WTC11 (cell line): ENCODE data around the gene ZNF688. TPM values are rescaled to one million over a fixed set of nuclear protein-coding genes. Genes with fewer than 3 reads are reported as not detected.
A peak's percentile ranks its signal among the peaks of the same experiment; 100 is the strongest.

Experiments used
- ATAC-seq: fragments of 200-7000 bp; cut with Tn5 transposase; 2 replicates; pipeline ENCODE4 v1.10.0; 2021; ENCODE audit warnings: mild to moderate bottlenecking, moderate library complexity
- CTCF ChIA-PET: fragments of 300-600 bp; sonication (Branson Sonifier 250); formaldehyde crosslinking; loops from one replicate; lab custom pipeline; 2021; ENCODE audit warnings: antibody characterized with exemption; lab: Charles Lee
- POLR2A ChIA-PET: fragments of 350-600 bp; sonication (Branson Sonifier 250); formaldehyde crosslinking; loops from one replicate; lab custom pipeline; 2021; ENCODE audit warnings: antibody characterized with exemption; lab: Charles Lee
- DNase-seq: peaks from one replicate; pipeline ENCODE4 v3.0.0; 2021; ENCODE audit warnings: low spot score
- H3K27ac Mint-ChIP-seq: 2 replicates; pipeline ENCODE4 v1.8.0; 2021; ENCODE audit warnings: mixed read lengths
- H3K27me3 Mint-ChIP-seq: 2 replicates; pipeline ENCODE4 v1.8.0; 2021; ENCODE audit warnings: low read depth, mild to moderate bottlenecking, moderate library complexity, mixed read lengths
- H3K36me3 Mint-ChIP-seq: 2 replicates; pipeline ENCODE4 v1.8.0; 2021; ENCODE audit warnings: mixed read lengths
- H3K4me1 Mint-ChIP-seq: 2 replicates; pipeline ENCODE4 v1.8.0; 2022; ENCODE audit warnings: mixed read lengths
- H3K4me3 Mint-ChIP-seq: 2 replicates; pipeline ENCODE4 v1.8.0; 2021; ENCODE audit warnings: mild to moderate bottlenecking, moderate library complexity, mixed read lengths
- H3K9me3 Mint-ChIP-seq: 2 replicates; pipeline ENCODE4 v1.8.0; 2021; ENCODE audit warnings: mixed read lengths
- CREM ChIP-seq: sonication (generic); formaldehyde crosslinking; IDR thresholded peaks from 2 replicates; pipeline ENCODE4 v1.8.1; 2022; ENCODE audit warnings: mild to moderate bottlenecking, missing genetic modification reagents, moderate library complexity
- ESRRA ChIP-seq: sonication (generic); formaldehyde crosslinking; IDR thresholded peaks from 2 replicates; pipeline ENCODE4 v1.8.1; 2022; ENCODE audit warnings: mild to moderate bottlenecking, missing genetic modification reagents, borderline replicate concordance
- NFE2L1 ChIP-seq: sonication (generic); formaldehyde crosslinking; IDR thresholded peaks from 2 replicates; pipeline ENCODE4 v1.8.1; 2023; ENCODE audit warnings: missing genetic modification reagents
- NFYB ChIP-seq: sonication (generic); formaldehyde crosslinking; conservative IDR thresholded peaks from 2 replicates; pipeline ENCODE4 v1.8.0; 2022; ENCODE audit warnings: low read depth, missing genetic modification reagents
- OVOL2 ChIP-seq: fragments of 250-450 bp; sonication (Bioruptor Pico); IDR thresholded peaks from 2 replicates; pipeline ENCODE4 v1.9.0; 2021; ENCODE audit warnings: mild to moderate bottlenecking, borderline replicate concordance
- SP1 ChIP-seq: sonication (generic); formaldehyde crosslinking; conservative IDR thresholded peaks from 2 replicates; pipeline ENCODE4 v1.8.1; 2022; ENCODE audit warnings: missing genetic modification reagents
- STAT6 ChIP-seq: sonication (generic); formaldehyde crosslinking; conservative IDR thresholded peaks from 2 replicates; pipeline ENCODE4 v1.8.1; 2023; ENCODE audit warnings: mild to moderate bottlenecking, low read depth, missing genetic modification reagents, moderate library complexity
- USF2 ChIP-seq: sonication (generic); formaldehyde crosslinking; IDR thresholded peaks from 2 replicates; pipeline ENCODE4 v1.8.1; 2023; ENCODE audit warnings: mild to moderate bottlenecking, missing genetic modification reagents, moderate library complexity
- ZNF121 ChIP-seq: sonication (generic); formaldehyde crosslinking; IDR thresholded peaks from 2 replicates; pipeline ENCODE4 v1.8.0; 2023; ENCODE audit warnings: missing genetic modification reagents
- ZNF263 ChIP-seq: sonication (generic); formaldehyde crosslinking; IDR thresholded peaks from 2 replicates; pipeline ENCODE4 v1.8.1; 2022; ENCODE audit warnings: low read depth, mild to moderate bottlenecking, moderate library complexity, missing genetic modification reagents
- ZNF317 ChIP-seq: sonication (generic); formaldehyde crosslinking; IDR thresholded peaks from 2 replicates; pipeline ENCODE4 v1.8.1; 2023; ENCODE audit warnings: low read depth, mild to moderate bottlenecking, moderate library complexity, missing genetic modification reagents, borderline replicate concordance
- ZNF416 ChIP-seq: fragments of 250-450 bp; sonication (Bioruptor Pico); IDR thresholded peaks from 2 replicates; pipeline ENCODE4 v1.9.0; 2021; ENCODE audit warnings: mild to moderate bottlenecking, inconsistent platforms
- total RNA-seq: library from RNA; stranded (reverse); gene quantifications from 3 replicates; pipeline ENCODE4 v1.2.3, GENCODE V29; 2021
- TF ChIP-seq, protein P1 (sequence below): sonication (generic); formaldehyde crosslinking; IDR thresholded peaks from 2 replicates; pipeline ENCODE4 v1.8.1; 2022; ENCODE audit warnings: low read depth, mild to moderate bottlenecking, moderate library complexity, missing genetic modification reagents, borderline replicate concordance
- TF ChIP-seq, protein P2 (sequence below): sonication (generic); formaldehyde crosslinking; IDR thresholded peaks from 2 replicates; pipeline ENCODE4 v1.8.1; 2022; ENCODE audit warnings: mild to moderate bottlenecking, missing genetic modification reagents, moderate library complexity, borderline replicate concordance
- TF ChIP-seq, protein P3 (sequence below): sonication (generic); formaldehyde crosslinking; IDR thresholded peaks from 2 replicates; pipeline ENCODE4 v1.8.1; 2023; ENCODE audit warnings: mild to moderate bottlenecking, missing genetic modification reagents, borderline replicate concordance

ZNF688 gene
- total RNA-seq, 1 experiment from 2014 or later: 4.2 TPM

GRCh38 chr16:30562021-30562420 lies 9.5 kb downstream of the ZNF688 start:
- Mint-ChIP-seq H3K9me3 (no peaks in the 10 kb centered on the region), H3K36me3 (no peaks in the 10 kb centered on the region), H3K27ac (no peak overlapping the region), H3K4me1 (peaks cover 19% of the 10 kb centered on the region), H3K27me3 (peaks cover 21% of the 10 kb centered on the region), H3K4me3 (peak overlapping the region; percentile 71)
- no peak for TF ChIP-seq ZNF263 (CRISPR knock-in tag)
- no peak for TF ChIP-seq ZNF121
- TF ChIP-seq CREM (CRISPR knock-in tag): no peak
- TF ChIP-seq ZNF416 (CRISPR knock-in tag): no peak
- TF ChIP-seq, protein P1, sequence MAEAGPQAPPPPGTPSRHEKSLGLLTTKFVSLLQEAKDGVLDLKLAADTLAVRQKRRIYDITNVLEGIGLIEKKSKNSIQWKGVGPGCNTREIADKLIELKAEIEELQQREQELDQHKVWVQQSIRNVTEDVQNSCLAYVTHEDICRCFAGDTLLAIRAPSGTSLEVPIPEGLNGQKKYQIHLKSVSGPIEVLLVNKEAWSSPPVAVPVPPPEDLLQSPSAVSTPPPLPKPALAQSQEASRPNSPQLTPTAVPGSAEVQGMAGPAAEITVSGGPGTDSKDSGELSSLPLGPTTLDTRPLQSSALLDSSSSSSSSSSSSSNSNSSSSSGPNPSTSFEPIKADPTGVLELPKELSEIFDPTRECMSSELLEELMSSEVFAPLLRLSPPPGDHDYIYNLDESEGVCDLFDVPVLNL (CRISPR knock-in tag): no peak
- TF ChIP-seq NFE2L1 (CRISPR knock-in tag): no peak
- TF ChIP-seq, protein P2, sequence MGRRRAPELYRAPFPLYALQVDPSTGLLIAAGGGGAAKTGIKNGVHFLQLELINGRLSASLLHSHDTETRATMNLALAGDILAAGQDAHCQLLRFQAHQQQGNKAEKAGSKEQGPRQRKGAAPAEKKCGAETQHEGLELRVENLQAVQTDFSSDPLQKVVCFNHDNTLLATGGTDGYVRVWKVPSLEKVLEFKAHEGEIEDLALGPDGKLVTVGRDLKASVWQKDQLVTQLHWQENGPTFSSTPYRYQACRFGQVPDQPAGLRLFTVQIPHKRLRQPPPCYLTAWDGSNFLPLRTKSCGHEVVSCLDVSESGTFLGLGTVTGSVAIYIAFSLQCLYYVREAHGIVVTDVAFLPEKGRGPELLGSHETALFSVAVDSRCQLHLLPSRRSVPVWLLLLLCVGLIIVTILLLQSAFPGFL (CRISPR knock-in tag): no peak
- no peak for TF ChIP-seq ZNF317 (CRISPR knock-in tag)
- TF ChIP-seq, protein P3, sequence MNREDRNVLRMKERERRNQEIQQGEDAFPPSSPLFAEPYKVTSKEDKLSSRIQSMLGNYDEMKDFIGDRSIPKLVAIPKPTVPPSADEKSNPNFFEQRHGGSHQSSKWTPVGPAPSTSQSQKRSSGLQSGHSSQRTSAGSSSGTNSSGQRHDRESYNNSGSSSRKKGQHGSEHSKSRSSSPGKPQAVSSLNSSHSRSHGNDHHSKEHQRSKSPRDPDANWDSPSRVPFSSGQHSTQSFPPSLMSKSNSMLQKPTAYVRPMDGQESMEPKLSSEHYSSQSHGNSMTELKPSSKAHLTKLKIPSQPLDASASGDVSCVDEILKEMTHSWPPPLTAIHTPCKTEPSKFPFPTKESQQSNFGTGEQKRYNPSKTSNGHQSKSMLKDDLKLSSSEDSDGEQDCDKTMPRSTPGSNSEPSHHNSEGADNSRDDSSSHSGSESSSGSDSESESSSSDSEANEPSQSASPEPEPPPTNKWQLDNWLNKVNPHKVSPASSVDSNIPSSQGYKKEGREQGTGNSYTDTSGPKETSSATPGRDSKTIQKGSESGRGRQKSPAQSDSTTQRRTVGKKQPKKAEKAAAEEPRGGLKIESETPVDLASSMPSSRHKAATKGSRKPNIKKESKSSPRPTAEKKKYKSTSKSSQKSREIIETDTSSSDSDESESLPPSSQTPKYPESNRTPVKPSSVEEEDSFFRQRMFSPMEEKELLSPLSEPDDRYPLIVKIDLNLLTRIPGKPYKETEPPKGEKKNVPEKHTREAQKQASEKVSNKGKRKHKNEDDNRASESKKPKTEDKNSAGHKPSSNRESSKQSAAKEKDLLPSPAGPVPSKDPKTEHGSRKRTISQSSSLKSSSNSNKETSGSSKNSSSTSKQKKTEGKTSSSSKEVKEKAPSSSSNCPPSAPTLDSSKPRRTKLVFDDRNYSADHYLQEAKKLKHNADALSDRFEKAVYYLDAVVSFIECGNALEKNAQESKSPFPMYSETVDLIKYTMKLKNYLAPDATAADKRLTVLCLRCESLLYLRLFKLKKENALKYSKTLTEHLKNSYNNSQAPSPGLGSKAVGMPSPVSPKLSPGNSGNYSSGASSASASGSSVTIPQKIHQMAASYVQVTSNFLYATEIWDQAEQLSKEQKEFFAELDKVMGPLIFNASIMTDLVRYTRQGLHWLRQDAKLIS (CRISPR knock-in tag): no peak
- TF ChIP-seq SP1 (CRISPR knock-in tag): no peak
- no peak for TF ChIP-seq STAT6
- no peak for TF ChIP-seq ESRRA (CRISPR knock-in tag)
- TF ChIP-seq OVOL2 (CRISPR knock-in tag): no peak
- TF ChIP-seq USF2: no peak
- no peak for TF ChIP-seq NFYB (CRISPR knock-in tag)
- no peak for DNase-seq
- no peak for ATAC-seq
- ChIA-PET CTCF (interaction anchor here (0.6 to 2.2 kb wide), 8 partner anchors 10 to 329 kb away, joined by 3 to 14 read pairs (median 4); partner anchors contain the start of genes DCTPP1, ZNF688 and ZNF747), POLR2A (no interaction called here)
